MM.1S (cell line): ENCODE measurements around the gene SCGB3A2.

Experiments used
- EZH2 ChIP-seq: fragments of 300-600 bp; sonication (generic); optimal IDR thresholded peaks from 2 replicates; pipeline ENCODE3; 2017; ENCODE audit warnings: low read depth, mild to moderate bottlenecking, antibody characterized with exemption, low read length, mixed read lengths
- TF ChIP-seq, protein P1 (sequence below): fragments of 300-600 bp; sonication (generic); IDR thresholded peaks from 2 replicates; pipeline ENCODE4 v1.5.1; 2016; ENCODE audit warnings: antibody characterized with exemption, low read length, mixed read lengths

DNA sequence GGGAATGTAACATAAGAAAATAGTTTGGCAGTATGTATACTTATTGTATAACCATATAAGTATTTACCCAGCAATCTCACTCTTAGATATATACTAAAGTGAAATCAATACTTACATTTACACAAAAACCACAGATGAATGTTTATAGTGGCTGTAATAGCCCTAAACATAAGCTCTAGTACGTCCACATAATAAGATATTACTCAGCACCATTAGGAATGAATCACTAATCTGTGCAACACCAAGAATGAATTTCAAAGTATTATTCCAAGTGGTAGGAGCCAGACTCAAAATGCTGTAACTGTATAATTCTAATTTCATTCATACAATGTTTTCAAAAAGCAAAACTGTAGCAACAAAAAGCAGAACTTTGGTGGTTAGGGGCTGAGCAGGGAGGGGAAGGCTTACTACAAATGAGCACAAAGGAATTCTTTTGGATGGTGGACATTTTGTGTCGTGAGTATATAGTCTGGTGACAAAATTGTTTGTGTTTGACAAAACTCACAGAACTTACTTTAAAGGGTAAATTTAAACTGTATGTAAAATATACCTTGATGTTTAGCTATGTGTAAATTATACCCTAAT lies 39.7 kb downstream of the SCGB3A2 start:
- TF ChIP-seq EZH2, result no peak
- TF ChIP-seq, protein P1, sequence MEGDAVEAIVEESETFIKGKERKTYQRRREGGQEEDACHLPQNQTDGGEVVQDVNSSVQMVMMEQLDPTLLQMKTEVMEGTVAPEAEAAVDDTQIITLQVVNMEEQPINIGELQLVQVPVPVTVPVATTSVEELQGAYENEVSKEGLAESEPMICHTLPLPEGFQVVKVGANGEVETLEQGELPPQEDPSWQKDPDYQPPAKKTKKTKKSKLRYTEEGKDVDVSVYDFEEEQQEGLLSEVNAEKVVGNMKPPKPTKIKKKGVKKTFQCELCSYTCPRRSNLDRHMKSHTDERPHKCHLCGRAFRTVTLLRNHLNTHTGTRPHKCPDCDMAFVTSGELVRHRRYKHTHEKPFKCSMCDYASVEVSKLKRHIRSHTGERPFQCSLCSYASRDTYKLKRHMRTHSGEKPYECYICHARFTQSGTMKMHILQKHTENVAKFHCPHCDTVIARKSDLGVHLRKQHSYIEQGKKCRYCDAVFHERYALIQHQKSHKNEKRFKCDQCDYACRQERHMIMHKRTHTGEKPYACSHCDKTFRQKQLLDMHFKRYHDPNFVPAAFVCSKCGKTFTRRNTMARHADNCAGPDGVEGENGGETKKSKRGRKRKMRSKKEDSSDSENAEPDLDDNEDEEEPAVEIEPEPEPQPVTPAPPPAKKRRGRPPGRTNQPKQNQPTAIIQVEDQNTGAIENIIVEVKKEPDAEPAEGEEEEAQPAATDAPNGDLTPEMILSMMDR, result no peak
